ENCODE data around the gene COL2A1.

GRCh38 chr12:47963340-47964040 is 40.8 kb downstream of the COL2A1 start, which contains the start of gene TMEM106C:
- TF ChIP-seq, protein P1, sequence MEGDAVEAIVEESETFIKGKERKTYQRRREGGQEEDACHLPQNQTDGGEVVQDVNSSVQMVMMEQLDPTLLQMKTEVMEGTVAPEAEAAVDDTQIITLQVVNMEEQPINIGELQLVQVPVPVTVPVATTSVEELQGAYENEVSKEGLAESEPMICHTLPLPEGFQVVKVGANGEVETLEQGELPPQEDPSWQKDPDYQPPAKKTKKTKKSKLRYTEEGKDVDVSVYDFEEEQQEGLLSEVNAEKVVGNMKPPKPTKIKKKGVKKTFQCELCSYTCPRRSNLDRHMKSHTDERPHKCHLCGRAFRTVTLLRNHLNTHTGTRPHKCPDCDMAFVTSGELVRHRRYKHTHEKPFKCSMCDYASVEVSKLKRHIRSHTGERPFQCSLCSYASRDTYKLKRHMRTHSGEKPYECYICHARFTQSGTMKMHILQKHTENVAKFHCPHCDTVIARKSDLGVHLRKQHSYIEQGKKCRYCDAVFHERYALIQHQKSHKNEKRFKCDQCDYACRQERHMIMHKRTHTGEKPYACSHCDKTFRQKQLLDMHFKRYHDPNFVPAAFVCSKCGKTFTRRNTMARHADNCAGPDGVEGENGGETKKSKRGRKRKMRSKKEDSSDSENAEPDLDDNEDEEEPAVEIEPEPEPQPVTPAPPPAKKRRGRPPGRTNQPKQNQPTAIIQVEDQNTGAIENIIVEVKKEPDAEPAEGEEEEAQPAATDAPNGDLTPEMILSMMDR (IDR thresholded peaks at IDR 0.05): peak; percentile 97 to 99 (median 98)
- TF ChIP-seq POLR2A (IDR thresholded peaks at IDR 0.05): peak; percentile 15 to 47

All from uterus (tissue), 2 donors.